ENCODE measurements around the gene FANCC.

DNA sequence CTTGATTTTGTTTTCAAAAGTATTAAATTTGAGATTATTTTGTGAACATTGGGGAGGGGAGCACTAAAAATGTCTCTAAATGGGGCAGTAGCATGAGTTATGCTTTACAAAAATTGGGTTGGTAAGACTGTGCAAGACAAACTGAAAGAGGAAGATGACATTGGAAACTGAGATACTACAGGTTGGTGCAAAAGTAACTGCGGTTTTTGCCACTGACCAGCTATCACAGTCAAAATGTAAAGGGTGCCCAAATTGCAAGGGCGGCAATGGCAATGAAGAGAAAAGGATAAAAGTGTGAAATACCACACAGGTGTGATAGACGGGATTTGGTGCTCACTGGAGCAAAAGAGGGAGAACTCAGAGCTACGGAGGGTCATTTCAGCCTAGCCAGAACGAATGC, 124.0 kb downstream of the FANCC start:
- no peak for TF ChIP-seq YY1 (IDR thresholded peaks at IDR 0.05; ENCODE audit: insufficient read depth, insufficient read length)
- no peak for TF ChIP-seq ZNF274 (IDR thresholded peaks at IDR 0.05; ENCODE audit: low read depth, low read length)
- no peak for TF ChIP-seq SUZ12 (IDR thresholded peaks at IDR 0.05; ENCODE audit: extremely low read depth, insufficient read depth, insufficient read length)
